Keratinocyte (primary cell): Measurements from ENCODE around the gene NREP.

Experiments
- CTCF ChIP-seq, 3 experiments: IDR thresholded peaks in 1 of 3; conservative IDR thresholded peaks in 1 of 3; optimal IDR thresholded peaks in 1 of 3; 2 replicates in 2 of 3; 3 replicates in 1 of 3; pipeline versions ENCODE3 to v1.5.1; 2011; ENCODE audit warnings: low read length in 3 of 3, mild to moderate bottlenecking in 3 of 3, moderate library complexity in 2 of 3, control low read depth in 1 of 3, inconsistent platforms in 1 of 3; ENCODE audit not compliant: insufficient read depth in 2 of 3; ENCODE audit errors: extremely low read depth in 1 of 3
- EZH2 ChIP-seq: IDR thresholded peaks from one replicate; pipeline ENCODE4 v1.6.1; 2012; ENCODE audit warnings: inconsistent platforms, mild to moderate bottlenecking, low read length, moderate library complexity

GRCh38 chr5:111699976-111700375 lies 57.0 kb downstream of the NREP start:
- TF ChIP-seq CTCF (optimal IDR thresholded peaks at IDR 0.05 in 1 of 3, IDR thresholded peaks at IDR 0.05 in 1 of 3, conservative IDR thresholded peaks at IDR 0.05 in 1 of 3; ENCODE audit: extremely low read depth in 1 of 3, insufficient read depth in 2 of 3, low read length in 3 of 3) (no peak), EZH2 (no peak)
